Parathyroid adenoma (tissue), 2 donors: Measurements from ENCODE around the gene OR2W3.

Experiments
- H2AFZ ChIP-seq: fragments of 300-600 bp; sonication (generic); one replicate; pipeline ENCODE4 v1.7.0; 2017; ENCODE audit warnings: antibody characterized with exemption, mild to moderate bottlenecking
- H3K27ac ChIP-seq: fragments of 300-600 bp; sonication (generic); one replicate; pipeline ENCODE4 v1.7.0; 2017
- H3K27me3 ChIP-seq: fragments of 300-600 bp; sonication (generic); one replicate; pipeline ENCODE4 v1.7.0; 2017; ENCODE audit warnings: low read length; ENCODE audit not compliant: control insufficient read depth, insufficient read depth
- H3K36me3 ChIP-seq: fragments of 300-600 bp; sonication (generic); one replicate; pipeline ENCODE4 v1.7.0; 2017; ENCODE audit warnings: low read length; ENCODE audit not compliant: control insufficient read depth, insufficient read depth
- H3K4me1 ChIP-seq: fragments of 300-600 bp; sonication (generic); one replicate; pipeline ENCODE4 v1.7.0; 2017; ENCODE audit warnings: control low read depth
- H3K4me2 ChIP-seq: fragments of 300-600 bp; sonication (generic); one replicate; pipeline ENCODE4 v1.7.0; 2017; ENCODE audit warnings: low read length
- H3K4me3 ChIP-seq: fragments of 300-600 bp; sonication (generic); one replicate; pipeline ENCODE4 v1.7.0; 2017; ENCODE audit warnings: low read depth, low read length
- H3K79me2 ChIP-seq: fragments of 300-600 bp; sonication (generic); one replicate; pipeline ENCODE4 v1.7.0; 2017; ENCODE audit warnings: control low read depth
- H3K9ac ChIP-seq: fragments of 300-600 bp; sonication (generic); one replicate; pipeline ENCODE4 v1.7.0; 2017; ENCODE audit warnings: mild to moderate bottlenecking
- H3K9me3 ChIP-seq: fragments of 300-600 bp; sonication (generic); one replicate; pipeline ENCODE4 v1.7.0; 2017; ENCODE audit warnings: low read length; ENCODE audit not compliant: control insufficient read depth
- CTCF ChIP-seq: fragments of 300-600 bp; sonication (generic); IDR thresholded peaks from one replicate; pipeline ENCODE4 v1.7.0; 2017; ENCODE audit warnings: antibody characterized with exemption, mild to moderate bottlenecking
- donor health status: primary hyperparathyroidism.

Gene OR2W3

GRCh38 chr1:247904122-247904521, 8.7 kb downstream of the OR2W3 start:
- no peak overlapping the region for H2AFZ ChIP-seq
- H3K27ac ChIP-seq, result no peak overlapping the region
- H3K4me2 ChIP-seq, result no peak overlapping the region
- H3K4me1 ChIP-seq, result no peaks in the 10 kb centered on the region
- H3K4me3 ChIP-seq, result no peak overlapping the region
- H3K36me3 ChIP-seq, result no peaks in the 10 kb centered on the region
- no peaks in the 10 kb centered on the region for H3K9me3 ChIP-seq
- TF ChIP-seq CTCF, result no peak
- H3K79me2 ChIP-seq, result no peaks in the 10 kb centered on the region
- H3K9ac ChIP-seq, result no peak overlapping the region
- no peaks in the 10 kb centered on the region for H3K27me3 ChIP-seq

GRCh38 chr1:247905181-247905580, 9.8 kb downstream of the OR2W3 start:
- TF ChIP-seq CTCF, result no peak
- Histone ChIP-seq H3K27ac (no peak overlapping the region), H2AFZ (no peak overlapping the region)

GRCh38 chr1:247905910-247906503, 10.6 kb downstream of the OR2W3 start:
- Histone ChIP-seq H3K27ac (no peak overlapping the region), H3K4me3 (no peak overlapping the region)

More at GRCh38 chr1:247905181-247905580, 9.8 kb downstream of the OR2W3 start:
- Histone ChIP-seq H3K4me3 (no peak overlapping the region), H3K4me2 (no peak overlapping the region), H3K9ac (no peak overlapping the region), H3K9me3 (no peaks in the 10 kb centered on the region), H3K79me2 (no peaks in the 10 kb centered on the region), H3K36me3 (no peaks in the 10 kb centered on the region), H3K27me3 (no peaks in the 10 kb centered on the region), H3K4me1 (no peaks in the 10 kb centered on the region)

GRCh38 chr1:247906504-247907047, 11.2 kb downstream of the OR2W3 start:
- Histone ChIP-seq H3K27me3 (no peaks in the 10 kb centered on the region), H3K9ac (no peak overlapping the region), H3K79me2 (no peaks in the 10 kb centered on the region), H3K27ac (no peak overlapping the region), H3K36me3 (no peaks in the 10 kb centered on the region), H2AFZ (no peak overlapping the region), H3K9me3 (no peaks in the 10 kb centered on the region), H3K4me3 (peak overlapping the region; percentile 39), H3K4me1 (no peaks in the 10 kb centered on the region), H3K4me2 (peak overlapping the region; percentile 40)
- no peak for TF ChIP-seq CTCF

More at GRCh38 chr1:247905910-247906503, 10.6 kb downstream of the OR2W3 start:
- no peaks in the 10 kb centered on the region for H3K27me3 ChIP-seq
- no peaks in the 10 kb centered on the region for H3K4me1 ChIP-seq
- H3K9ac ChIP-seq, result no peak overlapping the region
- H3K4me2 ChIP-seq, result peak overlapping the region; percentile 40
- no peaks in the 10 kb centered on the region for H3K9me3 ChIP-seq
- TF ChIP-seq CTCF, result no peak
- no peak overlapping the region for H2AFZ ChIP-seq
- no peaks in the 10 kb centered on the region for H3K79me2 ChIP-seq
- no peaks in the 10 kb centered on the region for H3K36me3 ChIP-seq

GRCh38 chr1:247908766-247909165, 13.4 kb downstream of the OR2W3 start:
- no peak for TF ChIP-seq CTCF
- no peak overlapping the region for H3K27ac ChIP-seq
- no peaks in the 10 kb centered on the region for H3K9me3 ChIP-seq
- H3K79me2 ChIP-seq, result no peaks in the 10 kb centered on the region
- H3K36me3 ChIP-seq, result no peaks in the 10 kb centered on the region
- no peaks in the 10 kb centered on the region for H3K27me3 ChIP-seq
- no peak overlapping the region for H3K9ac ChIP-seq
- no peak overlapping the region for H3K4me3 ChIP-seq
- H2AFZ ChIP-seq, result no peak overlapping the region
- H3K4me1 ChIP-seq, result no peaks in the 10 kb centered on the region
- H3K4me2 ChIP-seq, result no peak overlapping the region
